ENCODE results near the gene FOXL3. TPM values are rescaled to one million over a fixed set of nuclear protein-coding genes. Genes with fewer than 3 reads are reported as not detected.

The FOXL3 gene
- total RNA-seq, 1 donor, result not detected

GRCh38 chr7:289209-289755 is 688 bp upstream of the FOXL3 start:
- no peak for DNase-seq (ENCODE audit: low read depth)
- H3K4me3 ChIP-seq (ENCODE audit: low read depth, low read length), result no peak overlapping the region
- no peak for TF ChIP-seq CTCF (IDR thresholded peaks at IDR 0.05; ENCODE audit: insufficient read depth, low read length)

GRCh38 chr7:290554-291372 is 793 bp downstream of the FOXL3 start:
- H3K4me3 ChIP-seq (ENCODE audit: low read depth, low read length), result no peak overlapping the region
- TF ChIP-seq CTCF (IDR thresholded peaks at IDR 0.05; ENCODE audit: insufficient read depth, low read length), result no peak
- DNase-seq (ENCODE audit: low read depth), result no peak

- no peak overlapping the region for H3K4me3 ChIP-seq (ENCODE audit: low read depth, low read length)
- no peak for TF ChIP-seq CTCF (IDR thresholded peaks at IDR 0.05; ENCODE audit: insufficient read depth, low read length)
- DNase-seq (ENCODE audit: low read depth), result no peak
Observed at GRCh38 chr7:291373-292092, 1.6 kb downstream of the FOXL3 start.

- no peak overlapping the region for H3K4me3 ChIP-seq (ENCODE audit: low read depth, low read length)
- DNase-seq (ENCODE audit: low read depth), result no peak
- no peak for TF ChIP-seq CTCF (IDR thresholded peaks at IDR 0.05; ENCODE audit: insufficient read depth, low read length)
Observed at GRCh38 chr7:292226-292625, 2.3 kb downstream of the FOXL3 start.

GRCh38 chr7:292826-293225 is 2.9 kb downstream of the FOXL3 start:
- H3K4me3 ChIP-seq (ENCODE audit: low read depth, low read length), result no peak overlapping the region
- TF ChIP-seq CTCF (IDR thresholded peaks at IDR 0.05; ENCODE audit: insufficient read depth, low read length), result no peak
- DNase-seq (ENCODE audit: low read depth), result no peak

- H3K4me3 ChIP-seq (ENCODE audit: low read depth, low read length), result no peak overlapping the region
- TF ChIP-seq CTCF (IDR thresholded peaks at IDR 0.05; ENCODE audit: insufficient read depth, low read length), result no peak
- no peak for DNase-seq (ENCODE audit: low read depth)
Observed at GRCh38 chr7:293681-294439, 3.9 kb downstream of the FOXL3 start.
